KMS-11 (cell line): ENCODE data around the gene ZDHHC5.
A peak's percentile ranks its signal among the peaks of the same experiment; 100 is the strongest.

ENCODE experiments used
- H2AFZ ChIP-seq: fragments of 200-600 bp; sonication (generic); 2 replicates; pipeline ENCODE4 v1.6.1; 2016; ENCODE audit warnings: antibody characterized with exemption, mixed run types, low read depth
- H3K27ac ChIP-seq: fragments of 200-600 bp; sonication (generic); 2 replicates; pipeline ENCODE4 v1.6.1; 2016; ENCODE audit warnings: mild to moderate bottlenecking, mixed run types
- H3K27me3 ChIP-seq: fragments of 200-600 bp; sonication (generic); 2 replicates; pipeline ENCODE4 v1.6.1; 2017; ENCODE audit warnings: mild to moderate bottlenecking, low read depth, mixed run types, moderate library complexity; ENCODE audit not compliant: insufficient read depth
- H3K36me3 ChIP-seq: fragments of 200-600 bp; sonication (generic); 2 replicates; pipeline ENCODE4 v1.6.1; 2017; ENCODE audit warnings: mild to moderate bottlenecking, mixed run types; ENCODE audit not compliant: insufficient read depth
- H3K4me1 ChIP-seq: fragments of 200-600 bp; sonication (generic); 2 replicates; pipeline ENCODE4 v1.6.1; 2016; ENCODE audit warnings: mild to moderate bottlenecking, low read depth, mixed run types; ENCODE audit not compliant: poor library complexity, severe bottlenecking
- H3K4me2 ChIP-seq: fragments of 200-600 bp; sonication (generic); 2 replicates; pipeline ENCODE4 v1.7.0; 2016; ENCODE audit warnings: mild to moderate bottlenecking, mixed run types
- H3K4me3 ChIP-seq: fragments of 200-600 bp; sonication (generic); IDR thresholded peaks from 2 replicates; pipeline ENCODE4 v1.6.1; 2017; ENCODE audit warnings: low read depth, low read length, mixed read lengths; ENCODE audit not compliant: insufficient read depth
- H3K79me2 ChIP-seq: fragments of 200-600 bp; sonication (generic); 2 replicates; pipeline ENCODE4 v1.6.1; 2016; ENCODE audit warnings: low read depth, mixed run types; ENCODE audit not compliant: insufficient read depth
- H3K9ac ChIP-seq: fragments of 200-600 bp; sonication (generic); 2 replicates; pipeline ENCODE4 v1.6.1; 2016; ENCODE audit warnings: mild to moderate bottlenecking, mixed run types
- H4K20me1 ChIP-seq: fragments of 200-600 bp; sonication (generic); 2 replicates; pipeline ENCODE4 v1.6.1; 2016; ENCODE audit warnings: mild to moderate bottlenecking, mixed run types; ENCODE audit not compliant: insufficient read depth
- TF ChIP-seq, protein P1 (sequence below): fragments of 200-600 bp; sonication (generic); conservative IDR thresholded peaks from 2 replicates; pipeline ENCODE4 v1.6.1; 2017; ENCODE audit warnings: low read depth, mild to moderate bottlenecking, antibody characterized with exemption, low read length, moderate library complexity, mixed read lengths

ZDHHC5 gene, protein sequence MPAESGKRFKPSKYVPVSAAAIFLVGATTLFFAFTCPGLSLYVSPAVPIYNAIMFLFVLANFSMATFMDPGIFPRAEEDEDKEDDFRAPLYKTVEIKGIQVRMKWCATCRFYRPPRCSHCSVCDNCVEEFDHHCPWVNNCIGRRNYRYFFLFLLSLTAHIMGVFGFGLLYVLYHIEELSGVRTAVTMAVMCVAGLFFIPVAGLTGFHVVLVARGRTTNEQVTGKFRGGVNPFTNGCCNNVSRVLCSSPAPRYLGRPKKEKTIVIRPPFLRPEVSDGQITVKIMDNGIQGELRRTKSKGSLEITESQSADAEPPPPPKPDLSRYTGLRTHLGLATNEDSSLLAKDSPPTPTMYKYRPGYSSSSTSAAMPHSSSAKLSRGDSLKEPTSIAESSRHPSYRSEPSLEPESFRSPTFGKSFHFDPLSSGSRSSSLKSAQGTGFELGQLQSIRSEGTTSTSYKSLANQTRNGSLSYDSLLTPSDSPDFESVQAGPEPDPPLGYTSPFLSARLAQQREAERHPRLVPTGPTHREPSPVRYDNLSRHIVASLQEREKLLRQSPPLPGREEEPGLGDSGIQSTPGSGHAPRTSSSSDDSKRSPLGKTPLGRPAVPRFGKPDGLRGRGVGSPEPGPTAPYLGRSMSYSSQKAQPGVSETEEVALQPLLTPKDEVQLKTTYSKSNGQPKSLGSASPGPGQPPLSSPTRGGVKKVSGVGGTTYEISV

GRCh38 chr11:57667736-57668433, at the start of gene ZDHHC5:
ZDHHC5 (plus strand) TSS chr11:57668114; CDS start chr11:57673091, 4,977 bp downstream.
- Histone ChIP-seq H2AFZ (peak within 1 kb of the TSS; percentile 97), H3K36me3 (0 out of 2 replicates have a peak, but pooled peaks cover 5% of the 10 kb centered on the region), H3K4me2 (peak within 1 kb of the TSS; percentile 96), H3K4me1 (peaks cover 30% of the 10 kb centered on the region), H3K27me3 (no peaks in the 10 kb centered on the region), H3K9ac (peak within 1 kb of the TSS; percentile 74), H3K79me2 (peaks cover 45% of the 10 kb centered on the region), H3K4me3 (no peak within 1 kb of the TSS), H3K27ac (peak within 1 kb of the TSS; percentile 78), H4K20me1 (peaks cover 9% of the 10 kb centered on the region; the same call in 1 of the 2 replicates)
- TF ChIP-seq, protein P1, sequence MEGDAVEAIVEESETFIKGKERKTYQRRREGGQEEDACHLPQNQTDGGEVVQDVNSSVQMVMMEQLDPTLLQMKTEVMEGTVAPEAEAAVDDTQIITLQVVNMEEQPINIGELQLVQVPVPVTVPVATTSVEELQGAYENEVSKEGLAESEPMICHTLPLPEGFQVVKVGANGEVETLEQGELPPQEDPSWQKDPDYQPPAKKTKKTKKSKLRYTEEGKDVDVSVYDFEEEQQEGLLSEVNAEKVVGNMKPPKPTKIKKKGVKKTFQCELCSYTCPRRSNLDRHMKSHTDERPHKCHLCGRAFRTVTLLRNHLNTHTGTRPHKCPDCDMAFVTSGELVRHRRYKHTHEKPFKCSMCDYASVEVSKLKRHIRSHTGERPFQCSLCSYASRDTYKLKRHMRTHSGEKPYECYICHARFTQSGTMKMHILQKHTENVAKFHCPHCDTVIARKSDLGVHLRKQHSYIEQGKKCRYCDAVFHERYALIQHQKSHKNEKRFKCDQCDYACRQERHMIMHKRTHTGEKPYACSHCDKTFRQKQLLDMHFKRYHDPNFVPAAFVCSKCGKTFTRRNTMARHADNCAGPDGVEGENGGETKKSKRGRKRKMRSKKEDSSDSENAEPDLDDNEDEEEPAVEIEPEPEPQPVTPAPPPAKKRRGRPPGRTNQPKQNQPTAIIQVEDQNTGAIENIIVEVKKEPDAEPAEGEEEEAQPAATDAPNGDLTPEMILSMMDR, result peak; percentile 43

DNA sequence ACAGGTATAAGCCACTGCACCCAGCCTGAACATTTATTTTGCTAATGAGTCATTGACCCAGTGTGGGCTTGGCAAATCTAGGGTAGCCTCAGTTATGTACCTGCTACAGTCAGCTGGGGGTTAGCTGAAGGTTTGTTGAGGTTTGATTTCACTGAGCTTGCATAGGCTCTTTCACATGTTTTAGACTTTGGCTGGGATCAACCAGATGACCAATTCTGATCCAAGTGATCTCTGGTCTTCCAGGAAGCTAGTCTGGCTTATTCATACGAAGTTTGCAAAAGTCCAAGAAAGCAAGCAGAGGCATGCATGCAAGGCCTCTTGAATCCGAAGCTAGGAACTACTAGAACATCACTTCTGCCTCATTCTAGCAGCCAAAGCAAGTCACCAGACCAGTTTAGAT, 49.5 kb upstream of the ZDHHC5 start:
- Histone ChIP-seq H3K4me1 (no peaks in the 10 kb centered on the region), H2AFZ (no peak overlapping the region), H3K27me3 (no peaks in the 10 kb centered on the region), H3K79me2 (no peaks in the 10 kb centered on the region), H3K4me2 (no peak overlapping the region), H4K20me1 (no peaks in the 10 kb centered on the region), H3K4me3 (no peak overlapping the region), H3K27ac (no peak overlapping the region), H3K9ac (no peak overlapping the region), H3K36me3 (no peaks in the 10 kb centered on the region)
- TF ChIP-seq, protein P1, result no peak

GRCh38 chr11:57619331-57619730, 48.6 kb upstream of the ZDHHC5 start:
- H3K9ac ChIP-seq, result no peak overlapping the region
- no peaks in the 10 kb centered on the region for H4K20me1 ChIP-seq
- H3K27ac ChIP-seq, result no peak overlapping the region
- H3K36me3 ChIP-seq, result no peaks in the 10 kb centered on the region
- H3K4me2 ChIP-seq, result no peak overlapping the region
- no peaks in the 10 kb centered on the region for H3K79me2 ChIP-seq
- no peaks in the 10 kb centered on the region for H3K27me3 ChIP-seq
- H2AFZ ChIP-seq, result no peak overlapping the region
- TF ChIP-seq, protein P1, result no peak; the same call in 1 of the 2 replicates
- no peak overlapping the region for H3K4me3 ChIP-seq
- no peaks in the 10 kb centered on the region for H3K4me1 ChIP-seq

- Histone ChIP-seq H3K36me3 (no peaks in the 10 kb centered on the region), H3K9ac (no peak overlapping the region), H3K4me2 (no peak overlapping the region), H3K4me3 (no peak overlapping the region), H3K79me2 (no peaks in the 10 kb centered on the region), H3K4me1 (no peaks in the 10 kb centered on the region), H3K27me3 (no peaks in the 10 kb centered on the region), H2AFZ (no peak overlapping the region), H4K20me1 (no peaks in the 10 kb centered on the region), H3K27ac (no peak overlapping the region)
- TF ChIP-seq, protein P1, result no peak
These were observed 47.4 kb upstream of the ZDHHC5 start for GRCh38 chr11:57620467-57620866.
